Stimulated activated CD8-positive, alpha-beta memory T cell treated with anti-CD3 and anti-CD28 coated beads, Interleukin-15, amount 100 ng/mL, for 24 hours (primary cell): Measurements from ENCODE around the gene MEGF11.

Source experiments
- DNase-seq: peaks from one replicate; pipeline ENCODE4 v3.0.0-alpha.2; 2020; ENCODE audit warnings: low read depth

Gene MEGF11

DNA sequence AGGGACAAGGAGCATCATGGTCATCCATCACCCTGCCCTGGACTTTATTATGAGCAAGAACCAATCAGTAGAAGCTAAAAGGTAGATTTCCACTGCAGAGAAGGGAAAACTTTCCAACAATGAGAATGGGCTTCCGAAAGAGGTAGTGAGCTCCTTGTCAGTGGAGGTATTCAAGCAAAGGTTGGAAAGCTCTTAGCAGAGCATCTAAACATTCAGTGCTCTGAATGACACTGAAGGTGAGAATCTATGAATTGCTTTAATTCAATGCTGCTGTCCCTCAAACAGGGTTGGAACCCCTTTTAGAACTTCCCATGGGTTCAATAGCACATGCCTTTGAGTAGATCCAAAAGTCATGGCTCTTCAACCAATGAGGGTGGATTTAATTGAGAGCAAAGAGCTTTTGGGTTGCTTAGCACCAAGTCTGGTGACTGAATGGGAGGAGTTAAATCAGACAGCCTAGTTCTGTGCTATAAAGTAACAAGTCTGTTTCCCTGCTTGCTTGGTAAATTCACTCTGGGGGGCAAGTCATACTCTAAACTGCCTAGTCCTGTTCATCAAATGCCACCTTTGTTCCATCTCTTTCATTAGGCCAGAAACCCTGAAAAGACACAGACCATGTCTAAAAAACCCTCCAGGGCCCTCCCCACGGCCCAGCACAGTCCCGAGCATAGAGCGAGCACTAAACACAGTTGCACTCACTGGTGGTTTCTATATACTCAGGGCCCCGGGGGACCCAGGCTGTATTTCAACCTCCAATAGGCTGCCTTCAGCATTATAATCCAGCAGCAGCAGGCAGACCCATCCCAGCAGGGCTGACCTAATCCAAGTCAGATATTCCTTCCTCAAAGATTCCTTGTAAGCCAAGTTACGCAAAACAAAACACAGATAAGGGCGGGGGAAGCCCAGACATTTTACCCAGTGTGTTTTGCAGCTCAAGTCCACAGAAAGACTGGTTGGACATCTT lies 161.2 kb downstream of the MEGF11 start:
- DNase-seq, result no peak

DNA sequence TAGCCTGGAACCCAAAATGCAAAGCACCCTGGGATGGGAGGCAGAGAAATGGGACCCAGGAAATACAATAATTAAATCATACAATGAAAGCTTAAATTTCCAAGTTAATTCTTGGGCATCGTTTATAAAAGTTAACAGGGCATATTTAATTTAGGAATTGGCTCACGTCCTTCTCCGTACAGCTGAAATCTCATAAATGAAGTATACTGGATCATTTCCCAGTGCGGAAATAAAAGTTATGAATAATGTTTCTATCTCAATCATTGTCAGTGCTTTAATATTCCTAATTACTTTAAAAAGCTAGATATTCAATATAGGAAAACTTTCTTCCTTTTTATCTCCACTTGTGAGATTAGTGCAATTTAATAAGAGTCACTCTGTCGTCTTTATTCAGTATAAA lies 164.0 kb downstream of the MEGF11 start:
- no peak for DNase-seq

DNA sequence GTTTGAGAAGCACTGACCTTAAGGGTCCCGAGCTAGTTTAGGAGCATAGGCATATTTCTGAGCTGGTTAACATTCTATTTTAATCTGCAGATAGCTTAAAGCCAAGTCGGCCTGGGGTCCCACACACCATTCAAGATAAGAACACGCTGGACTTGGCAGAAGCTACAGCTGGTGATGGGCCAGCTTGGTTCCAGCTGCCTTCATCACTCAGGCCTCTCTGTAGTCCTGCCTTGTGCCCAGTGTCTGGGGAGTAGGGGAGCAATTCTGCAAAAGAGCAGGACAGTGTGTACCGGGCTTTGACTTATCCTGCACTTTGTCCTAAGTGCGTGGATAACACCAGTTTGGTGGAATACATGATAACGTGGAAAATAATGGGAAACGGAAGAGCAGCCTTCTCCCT lies 164.5 kb downstream of the MEGF11 start:
- no peak for DNase-seq

DNA sequence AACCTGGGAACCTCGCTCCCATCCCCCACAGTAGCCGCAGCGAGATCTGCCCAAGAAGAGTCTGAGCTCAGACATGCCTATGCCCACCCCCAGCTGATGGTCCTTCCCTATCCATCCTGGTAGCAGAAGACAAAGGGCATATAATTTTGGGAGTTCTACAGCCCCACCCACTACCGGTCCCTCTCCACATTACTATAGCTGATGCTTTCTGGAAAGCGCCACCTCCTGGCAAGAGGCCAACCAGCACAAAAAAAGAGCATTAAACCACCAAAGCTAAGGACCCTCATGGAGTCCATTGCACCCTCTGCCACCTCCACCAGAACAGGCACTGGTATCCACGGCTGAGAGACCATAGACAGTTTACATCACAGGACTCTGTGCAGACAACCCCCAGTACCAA lies 168.4 kb downstream of the MEGF11 start:
- DNase-seq, result no peak

DNA sequence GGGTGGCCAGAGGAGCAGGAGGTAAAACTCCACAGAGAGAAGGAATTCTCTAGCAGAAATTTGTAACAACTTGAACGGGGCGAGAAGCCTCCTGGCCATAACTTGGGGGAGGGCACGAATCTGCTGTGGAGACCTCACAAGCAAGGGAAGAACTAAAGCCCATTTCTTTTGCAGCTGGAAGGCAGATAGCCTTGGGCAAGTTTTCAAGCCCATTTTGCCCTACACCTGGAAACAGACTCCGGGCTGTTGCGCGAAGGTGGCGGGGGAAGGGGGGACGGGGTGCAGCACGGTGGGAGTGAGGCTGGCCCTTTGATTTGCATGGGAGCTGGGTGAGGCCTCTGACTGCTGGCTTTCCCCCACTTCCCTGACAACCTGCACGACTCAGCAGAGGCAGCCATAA lies 168.8 kb downstream of the MEGF11 start:
- DNase-seq, result no peak

DNA sequence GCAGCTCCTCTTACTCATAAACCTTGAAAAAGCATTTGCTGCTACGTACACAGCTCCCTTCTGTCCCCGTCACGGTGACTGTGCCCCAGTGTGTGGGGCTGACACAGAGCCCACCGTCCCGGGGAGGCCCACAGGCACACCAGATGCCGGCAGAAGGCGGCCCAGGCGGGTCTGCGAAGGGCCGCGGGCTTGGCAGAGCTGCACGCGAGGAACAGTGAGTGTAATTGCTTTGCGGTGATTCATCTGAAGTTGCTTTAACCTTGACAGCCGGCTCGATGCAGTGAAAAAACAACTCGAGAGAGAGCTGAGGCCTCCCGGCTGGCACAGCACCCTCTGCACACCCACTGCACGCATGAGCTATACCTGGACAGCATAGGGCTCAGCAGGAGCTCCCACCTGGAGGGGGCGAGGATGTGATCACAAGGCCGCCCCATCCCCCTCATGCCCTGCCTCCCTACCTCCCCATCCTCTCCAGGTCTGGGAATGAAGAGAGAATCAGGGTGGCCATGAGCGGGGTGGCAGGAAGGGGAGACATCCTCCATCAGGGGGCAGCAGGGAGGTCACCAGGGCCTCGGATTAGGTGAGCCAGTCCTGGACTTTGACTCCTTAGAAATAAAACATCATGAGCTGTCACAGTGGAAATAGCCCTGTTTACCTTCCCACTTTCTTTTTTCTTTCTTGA lies 172.7 kb downstream of the MEGF11 start:
- DNase-seq, result no peak

DNA sequence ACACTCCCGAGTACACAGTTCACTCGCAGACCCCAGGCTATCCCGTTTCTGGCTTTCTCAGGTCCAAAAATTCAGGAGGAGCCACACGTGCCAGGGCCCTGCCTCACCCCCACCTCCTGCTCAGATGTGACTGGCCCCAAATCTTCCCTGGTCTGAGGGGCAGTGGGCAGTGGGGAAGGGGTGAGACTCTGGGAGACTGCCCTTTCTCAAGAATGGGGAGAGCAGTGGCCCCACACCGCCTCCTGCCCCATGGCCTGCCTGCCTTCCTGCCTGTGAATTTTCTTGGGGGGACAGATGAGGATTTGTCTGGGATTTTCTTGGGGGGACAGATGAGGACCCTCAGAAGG lies 174.6 kb downstream of the MEGF11 start:
- DNase-seq, result no peak

DNA sequence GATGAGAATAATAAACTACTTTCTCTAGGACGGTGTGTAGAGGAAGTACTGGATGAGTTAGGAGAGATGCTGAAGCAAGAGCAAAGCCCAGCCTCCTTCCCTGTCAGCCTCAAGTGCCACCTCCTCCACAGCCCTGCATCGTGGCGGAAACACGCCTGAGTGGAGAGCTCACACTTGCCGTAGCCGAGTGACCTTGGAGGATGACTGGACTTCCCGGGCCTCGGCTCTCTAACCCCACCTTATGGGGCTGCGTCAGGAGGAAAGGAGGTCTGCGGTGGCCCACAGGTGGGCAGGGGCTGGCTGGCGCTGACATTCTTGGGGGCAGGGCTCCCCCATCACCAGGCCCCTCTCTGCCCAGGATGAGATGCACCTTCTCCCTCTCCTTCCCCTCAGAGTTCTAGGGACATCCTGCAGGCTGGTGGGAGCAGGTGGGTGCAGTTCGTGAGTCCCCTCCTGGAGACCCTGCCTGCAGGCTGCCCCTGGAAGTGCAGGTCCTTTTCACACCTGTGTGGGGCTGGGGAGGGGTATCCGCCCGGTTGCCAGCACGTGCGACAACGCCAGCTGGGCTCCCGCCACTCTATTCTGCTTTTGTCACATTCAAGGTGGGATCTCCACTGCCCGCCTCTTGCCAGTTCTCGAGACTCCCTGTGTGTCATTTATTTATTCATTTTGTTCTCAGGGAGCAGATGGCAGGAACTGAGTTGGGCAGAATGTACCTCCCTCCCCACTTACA lies 175.2 kb downstream of the MEGF11 start:
- DNase-seq, result no peak

DNA sequence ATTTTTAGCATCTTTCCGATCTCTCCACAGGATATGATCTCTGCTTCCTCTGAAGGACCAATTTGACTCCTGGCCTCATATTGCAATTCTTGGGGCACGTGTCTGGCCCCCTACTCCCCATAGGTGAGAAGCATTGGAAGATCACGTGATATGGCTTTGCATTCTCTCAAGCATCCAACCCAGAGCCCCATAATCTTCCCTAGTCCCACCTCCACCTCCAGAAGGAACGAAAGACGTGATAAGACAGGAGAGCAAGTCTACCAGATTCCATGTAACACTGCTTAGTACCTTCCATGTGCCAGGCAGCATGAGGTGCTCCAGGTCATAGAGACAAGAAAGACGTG lies 176.3 kb downstream of the MEGF11 start:
- DNase-seq, result no peak

DNA sequence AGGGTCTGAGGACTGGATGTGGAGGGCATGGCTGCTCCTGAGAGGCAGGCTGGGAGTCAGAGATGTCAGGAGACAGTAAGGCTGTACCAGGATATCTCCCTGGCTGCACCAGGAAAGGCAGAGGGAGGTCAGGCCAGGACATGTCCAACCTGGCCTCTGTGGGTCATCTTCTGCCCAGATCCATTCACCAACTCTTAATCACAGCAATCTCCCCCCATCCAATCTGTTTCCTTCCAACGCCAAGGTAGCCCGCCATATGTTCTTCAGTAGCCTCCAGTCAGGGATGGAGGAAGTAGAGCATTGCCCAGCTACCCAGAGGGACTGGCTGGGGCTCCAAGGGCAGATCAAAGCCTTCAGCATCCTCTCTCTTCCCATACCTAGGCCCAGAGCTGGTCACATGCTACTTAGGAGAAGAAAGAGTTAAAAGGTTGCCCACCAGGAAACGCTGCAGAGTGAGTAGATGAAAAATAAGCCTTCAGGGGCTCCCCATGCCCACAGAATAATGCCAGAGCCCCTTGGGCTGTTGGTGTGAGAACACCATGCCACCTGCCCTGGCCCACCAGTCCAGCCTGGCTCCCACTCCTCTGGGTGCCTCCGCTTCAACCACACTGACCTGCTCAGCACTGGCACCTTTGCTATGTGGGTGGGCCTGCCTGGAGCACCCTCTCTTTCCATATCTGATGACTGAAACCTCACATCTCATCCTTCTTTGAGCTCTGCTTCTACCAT lies 176.8 kb downstream of the MEGF11 start:
- DNase-seq, result no peak

DNA sequence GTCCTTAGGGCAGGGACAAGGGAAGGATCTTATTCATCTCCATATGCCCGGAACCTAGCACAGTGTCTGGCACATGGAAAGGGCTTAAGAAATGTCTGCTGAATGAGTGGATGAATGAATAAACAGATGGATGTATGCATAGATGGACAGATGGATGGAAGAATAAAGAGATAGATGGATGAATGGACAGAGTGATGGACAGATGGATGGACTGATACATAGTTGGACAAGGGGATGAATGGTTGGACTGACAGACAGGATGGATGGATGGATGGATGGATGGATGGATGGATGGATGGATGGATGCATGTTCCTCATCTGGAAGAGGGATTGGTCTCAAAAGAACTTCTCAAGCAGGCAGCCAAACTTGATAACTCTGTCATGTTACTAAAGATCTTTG lies 177.6 kb downstream of the MEGF11 start:
- no peak for DNase-seq

DNA sequence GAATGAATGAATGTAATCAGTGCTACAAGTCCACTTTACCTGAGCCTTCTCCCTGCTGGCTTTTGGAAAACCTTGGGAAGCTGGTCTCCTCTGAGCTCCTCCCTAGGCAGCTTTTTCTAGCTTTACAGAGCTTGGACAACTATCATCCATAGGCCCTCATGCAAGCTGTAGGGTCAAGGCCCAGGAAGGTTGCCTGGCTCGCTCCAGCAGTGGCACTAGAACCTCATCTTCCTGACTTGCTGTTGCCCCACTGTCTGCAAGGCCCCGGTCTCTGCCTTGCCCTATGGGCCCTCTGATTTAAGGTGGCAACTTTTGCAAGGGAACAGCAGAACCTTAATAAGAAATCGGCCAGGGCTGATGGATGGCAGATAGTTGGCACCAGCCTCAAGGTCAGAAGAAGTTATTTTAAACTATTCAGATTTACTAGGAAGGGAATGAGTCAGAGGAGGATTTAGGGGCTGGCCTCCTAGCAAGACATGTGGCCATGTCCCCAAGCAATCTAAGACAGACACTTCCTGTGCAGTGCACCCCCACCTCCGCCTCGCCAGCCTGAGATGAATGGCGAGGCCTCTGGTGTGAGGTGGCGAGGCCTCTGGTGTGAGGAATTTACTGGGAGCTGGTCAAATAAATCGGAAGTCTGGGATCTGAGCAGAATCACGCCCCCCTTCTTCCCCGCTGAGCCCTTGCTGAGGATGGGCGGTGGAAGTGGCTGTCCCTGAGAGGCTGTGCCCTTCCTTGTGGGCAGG lies 180.8 kb downstream of the MEGF11 start:
- DNase-seq, result no peak

DNA sequence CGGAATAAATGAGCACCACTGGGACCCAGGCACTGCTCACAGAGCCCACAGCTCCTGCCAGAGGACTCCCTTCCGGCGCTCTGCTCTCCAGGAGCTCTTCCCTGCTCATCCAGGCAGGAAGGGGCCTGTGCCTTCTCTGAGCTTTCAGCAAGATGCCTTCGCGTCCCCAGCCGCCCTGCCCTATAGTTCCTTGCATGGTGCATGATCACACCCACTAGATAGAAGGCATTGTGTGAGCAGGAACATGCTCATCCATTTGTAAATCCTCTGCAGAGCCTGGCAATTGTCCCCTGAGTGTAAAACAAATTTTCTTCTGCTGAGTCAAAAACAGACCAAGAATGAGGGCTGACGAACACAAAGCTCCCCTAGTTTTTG lies 181.6 kb downstream of the MEGF11 start:
- DNase-seq, result no peak

DNA sequence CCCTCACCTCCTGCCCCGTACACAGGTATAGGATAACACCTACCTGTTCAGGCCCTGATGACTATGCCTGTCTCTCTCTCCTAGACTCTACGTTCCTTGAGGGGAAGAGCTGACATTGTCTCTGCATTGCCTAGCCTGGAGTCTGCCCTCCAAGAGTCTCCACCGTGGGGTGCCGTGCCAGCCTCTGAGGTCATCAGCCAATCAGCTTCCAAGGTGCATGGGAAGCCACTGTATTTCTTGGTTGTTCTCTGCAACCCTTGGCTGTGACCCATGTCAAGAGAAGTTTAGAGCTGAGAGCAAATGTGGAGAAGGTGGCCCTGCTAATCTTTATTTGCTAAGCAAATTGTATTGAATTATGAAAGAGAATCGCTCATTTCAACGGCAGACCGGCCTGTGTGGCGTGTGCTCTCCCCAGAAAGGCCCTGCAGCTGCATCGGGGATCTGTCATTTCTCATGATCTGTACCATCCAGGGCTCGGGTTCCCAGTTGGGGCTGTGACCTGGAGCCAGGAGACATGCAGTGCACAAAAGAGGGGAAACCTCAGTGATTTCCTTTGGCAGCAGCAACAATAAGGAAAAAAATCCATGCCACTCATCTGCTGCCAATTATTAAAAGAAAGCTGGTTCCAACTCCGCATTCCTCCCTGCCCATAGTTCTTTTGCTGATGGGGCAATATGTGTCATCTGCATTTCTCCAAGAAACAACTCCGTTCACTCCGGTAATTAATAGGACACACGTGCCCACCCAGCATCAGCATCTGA lies 182.2 kb downstream of the MEGF11 start:
- no peak for DNase-seq

DNA sequence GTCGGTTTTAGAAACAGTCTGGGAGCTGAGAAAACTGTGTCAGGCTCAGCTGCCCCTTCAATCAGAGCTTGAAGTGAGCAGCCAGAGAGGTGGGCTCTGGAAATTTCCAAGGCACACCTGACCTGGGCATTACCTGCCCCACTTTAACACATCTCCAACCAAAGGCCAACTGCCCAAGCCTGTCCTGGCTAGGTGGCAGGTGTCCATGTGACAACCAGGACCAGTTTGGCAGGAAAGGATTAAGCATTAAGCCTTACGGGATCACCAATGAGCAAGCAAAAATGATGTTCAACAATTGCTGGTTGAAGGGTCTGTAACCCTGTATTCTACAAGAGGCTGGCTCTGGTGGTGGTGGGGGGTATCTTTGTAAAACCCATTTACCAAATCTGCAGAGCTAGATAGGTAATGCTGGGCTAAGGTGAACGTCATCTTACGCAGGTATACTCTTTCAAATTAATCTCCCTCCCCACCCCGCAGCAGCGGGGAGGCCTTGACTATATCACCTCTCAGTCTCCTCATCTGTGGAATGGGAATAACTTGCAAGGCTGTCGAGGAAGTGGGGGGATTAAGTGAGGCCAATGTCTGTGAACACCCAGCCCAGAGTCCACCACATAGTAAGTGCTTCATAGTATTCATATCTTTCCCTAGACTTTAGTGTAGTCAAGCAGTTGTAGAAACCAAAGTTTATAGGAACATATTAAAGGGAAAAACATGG lies 183.2 kb downstream of the MEGF11 start:
- DNase-seq, result no peak

DNA sequence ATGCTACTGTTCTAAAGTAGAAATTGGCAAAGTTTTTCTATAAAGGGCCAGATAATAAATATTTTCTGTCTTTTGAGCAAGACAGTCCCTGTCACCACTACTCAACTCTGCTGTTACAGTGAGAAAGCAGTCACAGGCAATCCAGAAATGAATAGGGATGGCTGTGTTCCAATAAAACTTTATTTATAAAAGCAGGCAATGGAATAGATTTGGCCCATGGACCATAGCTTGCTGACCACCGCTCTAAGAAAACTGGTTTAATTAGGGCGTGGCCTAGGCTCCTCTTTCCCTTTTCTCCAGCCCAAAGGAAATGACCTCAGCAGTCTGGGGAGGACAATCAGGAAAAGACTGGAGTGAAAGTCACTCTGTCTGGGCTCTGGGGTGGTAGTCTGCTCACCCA lies 183.8 kb downstream of the MEGF11 start:
- DNase-seq, result no peak

DNA sequence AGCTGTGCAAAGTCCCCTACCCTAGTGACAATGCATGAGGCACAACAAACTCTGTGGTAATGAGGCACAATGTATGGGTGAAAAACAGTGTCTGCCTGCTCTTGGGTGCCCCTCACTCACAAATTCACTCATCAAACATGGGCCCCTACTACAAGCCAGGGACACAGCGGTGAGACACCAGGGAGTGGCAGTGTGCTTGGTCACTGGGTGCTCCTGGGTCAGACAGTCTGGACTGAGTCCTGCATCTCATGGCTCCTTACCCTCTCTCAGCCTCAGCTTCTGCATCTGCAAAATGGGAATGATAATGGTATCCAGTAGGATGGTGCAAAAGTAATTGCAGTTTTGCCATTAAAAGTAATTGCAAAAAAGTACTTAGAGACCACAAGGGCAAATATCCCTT lies 184.7 kb downstream of the MEGF11 start:
- no peak for DNase-seq

DNA sequence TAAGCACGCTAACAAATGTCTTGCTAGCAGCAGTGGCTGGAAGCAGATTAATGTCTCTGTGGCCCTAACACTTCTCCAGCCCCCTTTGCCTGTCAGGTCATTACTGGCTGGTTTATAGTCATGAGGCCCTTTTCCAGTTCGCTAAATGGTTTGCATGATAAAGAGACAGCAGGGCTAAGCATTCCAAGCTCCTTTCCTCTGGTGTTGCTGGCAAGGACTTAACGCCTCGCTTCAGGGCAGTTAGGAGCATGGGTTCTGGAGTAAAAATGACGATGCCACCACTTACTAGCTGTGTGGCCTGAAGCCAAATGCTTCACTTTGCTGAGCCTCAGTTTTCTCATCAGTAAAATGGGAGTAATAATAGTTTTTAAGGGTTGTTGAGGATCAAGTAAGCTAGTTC lies 185.9 kb downstream of the MEGF11 start:
- DNase-seq, result no peak

DNA sequence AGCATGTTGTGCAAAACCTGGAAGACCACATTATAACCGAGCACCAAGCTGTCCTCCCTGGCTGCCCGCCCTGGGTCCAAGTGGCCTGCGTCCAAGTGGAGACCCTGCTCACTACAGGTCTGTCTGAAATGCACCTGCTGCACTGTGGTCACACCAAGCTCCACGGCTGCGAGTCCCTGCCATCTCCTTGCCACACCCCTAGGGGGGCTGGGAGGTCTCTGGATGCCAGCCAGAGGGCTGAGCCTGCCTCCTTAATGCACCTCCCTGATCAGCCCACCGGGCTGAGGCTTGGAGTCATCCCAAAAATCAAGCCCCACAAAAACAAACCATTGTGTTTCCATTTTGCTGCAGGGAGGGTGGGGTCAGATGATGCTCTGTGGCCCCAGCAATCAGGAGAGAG lies 187.1 kb downstream of the MEGF11 start:
- DNase-seq, result no peak

DNA sequence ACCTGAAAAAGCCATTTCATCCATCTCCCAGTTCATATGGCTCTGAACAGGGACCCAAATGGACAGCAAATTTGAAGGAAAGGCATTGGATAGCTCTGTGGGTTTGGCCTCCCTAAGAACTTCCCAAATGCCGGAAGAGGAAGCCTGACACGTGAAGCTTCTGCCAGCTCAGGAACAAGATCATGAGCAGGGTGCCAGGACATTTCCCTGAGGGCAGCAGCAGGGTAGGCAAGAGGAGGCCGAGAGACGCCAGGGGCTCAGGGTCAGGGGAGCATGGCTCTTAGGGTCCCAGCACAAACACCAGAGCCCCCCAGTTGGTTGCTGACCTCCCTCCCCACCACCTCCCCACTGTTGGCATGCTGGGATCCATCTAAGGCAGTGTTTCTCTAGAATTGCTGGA lies 187.5 kb downstream of the MEGF11 start:
- no peak for DNase-seq
